Spleen (tissue), 11 donors: Measurements from ENCODE around the gene KIF18B. TPM values are rescaled to one million over a fixed set of nuclear protein-coding genes. Genes with fewer than 3 reads are reported as not detected.
A peak's percentile ranks its signal among the peaks of the same experiment; 100 is the strongest.

Experiments used
- DNase-seq: peaks from one replicate; pipeline ENCODE4 v3.0.0-alpha.2; 2020
- H3K27ac ChIP-seq, 8 donors: fragments of 200-600 bp; sonication (generic) in 7 of 8; 1 replicate in 4 of 8; 2 replicates in 4 of 8; pipeline versions ENCODE4 v1.5.0 to v1.8.0; 2016 to 2021; ENCODE audit warnings: inconsistent platforms in 4 of 8, mild to moderate bottlenecking in 4 of 8, moderate library complexity in 1 of 8
- H3K27me3 ChIP-seq, 7 donors: fragments of 200-600 bp; sonication (generic) in 6 of 7; replicated peaks in 1 of 7; 1 replicate in 4 of 7; 2 replicates in 3 of 7; pipeline versions ENCODE4 v1.5.0 to v1.8.0; 2016 to 2021; ENCODE audit warnings: inconsistent platforms in 3 of 7, mild to moderate bottlenecking in 1 of 7
- H3K36me3 ChIP-seq, 6 donors: fragments of 200-600 bp; sonication (generic) in 5 of 6; 1 replicate in 4 of 6; 2 replicates in 2 of 6; pipeline versions ENCODE4 v1.5.0 to v1.8.0; 2016 to 2021; ENCODE audit warnings: inconsistent platforms in 2 of 6
- H3K4me1 ChIP-seq, 6 donors: fragments of 200-600 bp; sonication (generic) in 5 of 6; 1 replicate in 3 of 6; 2 replicates in 3 of 6; pipeline versions ENCODE4 v1.5.0 to v1.8.0; 2016 to 2021; ENCODE audit warnings: inconsistent platforms in 3 of 6
- H3K4me3 ChIP-seq, 8 donors: fragments of 200-600 bp; sonication (generic) in 7 of 8; 1 replicate in 4 of 8; 2 replicates in 4 of 8; pipeline versions ENCODE4 v1.5.0 to v1.8.0; 2016 to 2021; ENCODE audit warnings: inconsistent platforms in 4 of 8, mild to moderate bottlenecking in 4 of 8, moderate library complexity in 2 of 8
- H3K9me3 ChIP-seq, 8 donors: fragments of 200-600 bp; sonication (generic) in 7 of 8; 1 replicate in 4 of 8; 2 replicates in 4 of 8; pipeline versions ENCODE4 v1.5.0 to v1.8.0; 2016 to 2021; ENCODE audit warnings: inconsistent platforms in 4 of 8
- POLR2A ChIP-seq, 3 donors: fragments of 450-650 bp; IDR thresholded peaks; one replicate each; pipeline ENCODE4 v1.5.1; 2017; ENCODE audit warnings: antibody characterized with exemption in 3 of 3, mild to moderate bottlenecking in 1 of 3
- POLR2AphosphoS5 ChIP-seq, 3 donors: sonication (generic); formaldehyde crosslinking; IDR thresholded peaks; one replicate each; pipeline ENCODE4 v1.5.1; 2017; ENCODE audit warnings: antibody characterized with exemption in 3 of 3
- WGBS, 5 donors: extraction: QIAGEN DNeasy Blood & Tissue Kit in 3 of 5; methylation state at CpG; one replicate each; pipeline versions ENCODE4 v1.1.5 to v1.1.7; 2013 to 2018; 5-methylcytosine and 5-hydroxymethylcytosine counted together
- intact Hi-C: fragments of 100-400 bp; cut with DNase I; formaldehyde crosslinking; loops from one replicate; pipeline ENCODE4 v1.15.0; 2023; ENCODE audit warnings: low total_unique reads
- polyA plus RNA-seq, 3 donors: library from polyadenylated mRNA; stranded (reverse); fragments of 200-250 nt; gene quantifications; one replicate each; pipeline ENCODE4 v1.2.1, GENCODE V29; 2013
- total RNA-seq, 7 donors: library from RNA; depleted of rRNA in 3 of 7; stranded (reverse); fragments of >200 nt in 3 of 7; fragmentation: NEBNext Ultra II Directional in 4 of 7; extraction: Animal tissue kit (Norgen Biotek cat#: 25700) in 4 of 7; gene quantifications; one replicate each; pipeline versions ENCODE4 v1.1.0 to v1.2.1, GENCODE V29; 2016 to 2021
- TF ChIP-seq, protein P1 (sequence below), 11 experiments: fragments of 200-600 bp in 7 of 11; fragments of 450-650 bp in 4 of 11; sonication (generic) in 4 of 11; IDR thresholded peaks in 8 of 11; conservative IDR thresholded peaks in 3 of 11; 1 replicate in 7 of 11; 2 replicates in 4 of 11; pipeline versions ENCODE4 v1.4.0 to v1.8.0; 2016 to 2021; ENCODE audit warnings: antibody characterized with exemption in 11 of 11, inconsistent platforms in 4 of 11, mild to moderate bottlenecking in 1 of 11
- donor health status: healthy with polysubstance abuse.
- donor health status: DM: no; HTN: no; CAD: no; lungs with moderate emphysema.
- donor health status: DM: no; HTN: no; CAD: no.
- donor health status: Bipolar disorder and iron deficiency.
- donor health status: healthy.
- donor health status: DM: no; HTN: no; CAD: no.
- donor health status: DM: yes; HTN: yes; CAD: no.

Gene KIF18B
- total and polyA plus RNA-seq, 10 donors: 0.26 to 5.8 (median 1.9) TPM

DNA sequence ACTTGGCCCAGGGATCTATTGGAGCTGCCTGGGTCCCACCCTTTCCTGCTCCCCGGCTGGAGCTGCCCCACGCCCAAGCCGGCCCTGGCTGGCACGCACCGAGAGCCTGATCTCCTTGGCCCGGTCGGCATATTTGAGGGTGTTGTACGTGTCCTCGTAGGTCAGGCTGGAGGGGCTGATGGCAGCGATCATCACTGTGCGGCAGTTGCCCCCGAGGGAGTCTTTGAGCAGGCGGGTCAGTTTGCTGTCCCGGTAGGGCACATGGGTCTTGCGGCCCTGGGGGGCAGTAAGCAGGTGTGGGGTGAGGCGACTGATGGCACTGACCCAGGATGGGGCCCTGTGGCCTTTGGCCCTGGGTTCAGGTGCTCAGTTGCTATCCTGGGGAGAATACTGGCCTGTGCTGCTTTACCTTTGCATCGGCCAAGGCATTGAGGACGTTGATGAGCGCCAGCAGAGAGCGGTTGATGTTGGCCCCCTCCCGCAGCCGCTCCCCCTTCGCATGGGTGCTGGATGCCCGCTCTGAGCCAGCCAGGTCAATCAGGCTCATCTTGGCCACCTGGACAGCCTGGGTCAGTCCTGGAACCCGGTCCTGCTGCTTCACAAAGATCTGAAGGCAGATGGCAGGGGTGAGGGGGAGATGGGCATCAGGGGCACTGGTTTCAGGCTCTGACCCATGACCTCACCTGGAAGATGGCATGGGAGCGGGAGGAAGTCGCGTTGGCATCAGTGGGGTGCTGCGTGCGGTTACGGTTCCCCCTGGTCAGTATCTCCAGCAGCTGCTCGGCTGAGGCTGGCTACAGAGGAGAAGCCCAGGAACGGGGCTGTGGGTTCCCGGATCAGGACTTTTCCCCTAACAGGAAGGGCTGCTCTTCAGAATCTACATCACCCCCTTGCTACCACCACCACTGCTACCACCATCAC, 13.5 kb downstream of the KIF18B start:
- H3K4me3 ChIP-seq: no peak overlapping the region
- H3K36me3 ChIP-seq: peaks cover 0 to 78% (median 0%) of the 10 kb centered on the region in 6 donors
- peak overlapping the region in 1 of 8 donors; percentile 8 for H3K27ac ChIP-seq
- DNase-seq: peak; percentile 66
- WGBS, 5 donors: 86 to 96% (median 91%) methylated on average over 32 to 34 of the region's 34 CpGs
- H3K27me3 ChIP-seq: no peaks in the 10 kb centered on the region
- no peaks in the 10 kb centered on the region for H3K4me1 ChIP-seq
- H3K9me3 ChIP-seq: peaks cover 0 to 10% (median 7%) of the 10 kb centered on the region in 8 donors
- TF ChIP-seq POLR2A (IDR thresholded peaks at IDR 0.05) (no peak), POLR2AphosphoS5 (IDR thresholded peaks at IDR 0.05) (peak in 2 of 3 donors; percentile 8 to 61)
- intact Hi-C loops: no loop called here

DNA sequence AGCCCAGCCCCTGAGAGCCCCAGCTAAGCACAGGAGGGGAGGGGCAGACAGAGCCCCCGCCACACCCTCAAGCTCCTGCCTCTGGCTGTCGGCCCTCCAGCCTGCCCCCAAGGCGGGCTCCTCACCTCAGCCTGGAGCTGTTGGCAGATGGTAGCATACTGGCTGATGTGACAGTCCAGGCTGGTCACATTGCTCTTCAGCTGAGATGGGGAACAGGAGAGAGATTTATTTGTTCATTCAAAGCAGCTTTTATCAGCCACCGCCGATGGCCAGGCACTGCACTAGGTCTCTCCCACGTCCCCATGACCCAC, 14.8 kb downstream of the KIF18B start:
- no peaks in the 10 kb centered on the region for H3K9me3 ChIP-seq
- no peak for TF ChIP-seq POLR2AphosphoS5 (IDR thresholded peaks at IDR 0.05)
- TF ChIP-seq, protein P1, sequence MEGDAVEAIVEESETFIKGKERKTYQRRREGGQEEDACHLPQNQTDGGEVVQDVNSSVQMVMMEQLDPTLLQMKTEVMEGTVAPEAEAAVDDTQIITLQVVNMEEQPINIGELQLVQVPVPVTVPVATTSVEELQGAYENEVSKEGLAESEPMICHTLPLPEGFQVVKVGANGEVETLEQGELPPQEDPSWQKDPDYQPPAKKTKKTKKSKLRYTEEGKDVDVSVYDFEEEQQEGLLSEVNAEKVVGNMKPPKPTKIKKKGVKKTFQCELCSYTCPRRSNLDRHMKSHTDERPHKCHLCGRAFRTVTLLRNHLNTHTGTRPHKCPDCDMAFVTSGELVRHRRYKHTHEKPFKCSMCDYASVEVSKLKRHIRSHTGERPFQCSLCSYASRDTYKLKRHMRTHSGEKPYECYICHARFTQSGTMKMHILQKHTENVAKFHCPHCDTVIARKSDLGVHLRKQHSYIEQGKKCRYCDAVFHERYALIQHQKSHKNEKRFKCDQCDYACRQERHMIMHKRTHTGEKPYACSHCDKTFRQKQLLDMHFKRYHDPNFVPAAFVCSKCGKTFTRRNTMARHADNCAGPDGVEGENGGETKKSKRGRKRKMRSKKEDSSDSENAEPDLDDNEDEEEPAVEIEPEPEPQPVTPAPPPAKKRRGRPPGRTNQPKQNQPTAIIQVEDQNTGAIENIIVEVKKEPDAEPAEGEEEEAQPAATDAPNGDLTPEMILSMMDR (IDR thresholded peaks at IDR 0.05 in 8 of 11, conservative IDR thresholded peaks at IDR 0.05 in 3 of 11): no peak
- no peak for TF ChIP-seq POLR2A (IDR thresholded peaks at IDR 0.05)
- H3K36me3 ChIP-seq: peaks cover 0 to 85% (median 0%) of the 10 kb centered on the region in 6 donors
- no peak overlapping the region for H3K27ac ChIP-seq
- 83 to 98% (median 90%) methylated on average over 4 to 6 of the region's 6 CpGs for WGBS, 5 donors
- intact Hi-C loops: no loop called here
- no peak overlapping the region for H3K4me3 ChIP-seq
- no peak for DNase-seq
- H3K4me1 ChIP-seq: no peaks in the 10 kb centered on the region
- no peaks in the 10 kb centered on the region for H3K27me3 ChIP-seq

DNA sequence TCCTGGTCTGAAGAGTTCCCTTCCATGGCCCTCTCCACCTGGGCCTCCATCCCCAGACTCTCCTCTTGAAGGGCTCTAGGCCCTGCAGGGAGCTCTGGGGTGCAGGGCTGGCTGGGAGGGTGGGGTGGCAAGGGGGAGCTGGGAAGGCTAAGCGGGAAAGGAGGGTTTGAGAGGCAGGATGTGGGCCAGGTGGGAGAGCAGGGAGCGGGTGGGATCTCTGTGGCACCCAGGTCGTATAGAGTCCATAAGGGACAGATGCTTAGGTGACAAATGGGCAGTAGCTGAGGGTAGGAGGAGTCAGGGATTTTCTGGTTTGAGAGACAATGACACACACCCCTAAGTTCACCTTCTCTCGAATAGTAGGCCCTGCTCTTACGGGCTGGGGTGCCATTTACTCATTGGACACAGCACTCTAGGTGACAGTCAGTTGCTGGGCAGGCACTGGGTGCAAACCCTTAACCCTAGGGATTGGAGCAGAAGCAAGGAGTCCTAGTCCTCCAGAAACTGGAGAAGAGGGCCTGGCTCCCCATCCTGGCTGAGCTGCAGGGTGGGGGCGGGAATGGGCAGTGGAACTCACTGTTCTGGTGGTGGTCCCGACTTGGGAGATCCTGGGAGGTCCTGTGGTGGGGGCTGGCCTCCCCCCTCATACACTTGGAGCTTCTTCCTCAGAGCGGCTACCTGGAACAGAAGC, 15.3 kb downstream of the KIF18B start:
- peak; percentile 39 for DNase-seq
- Histone ChIP-seq H3K9me3 (no peaks in the 10 kb centered on the region), H3K4me1 (no peaks in the 10 kb centered on the region), H3K27me3 (no peaks in the 10 kb centered on the region), H3K4me3 (no peak overlapping the region), H3K27ac (no peak overlapping the region), H3K36me3 (peaks cover 0 to 90% (median 0%) of the 10 kb centered on the region in 6 donors)
- 85 to 98% (median 95%) methylated on average over 7 to 8 of the region's 8 CpGs for WGBS, 5 donors
- TF ChIP-seq, protein P1 (IDR thresholded peaks at IDR 0.05 in 8 of 11, conservative IDR thresholded peaks at IDR 0.05 in 3 of 11): no peak
- TF ChIP-seq POLR2A (IDR thresholded peaks at IDR 0.05): no peak
- intact Hi-C loops: no loop called here

DNA sequence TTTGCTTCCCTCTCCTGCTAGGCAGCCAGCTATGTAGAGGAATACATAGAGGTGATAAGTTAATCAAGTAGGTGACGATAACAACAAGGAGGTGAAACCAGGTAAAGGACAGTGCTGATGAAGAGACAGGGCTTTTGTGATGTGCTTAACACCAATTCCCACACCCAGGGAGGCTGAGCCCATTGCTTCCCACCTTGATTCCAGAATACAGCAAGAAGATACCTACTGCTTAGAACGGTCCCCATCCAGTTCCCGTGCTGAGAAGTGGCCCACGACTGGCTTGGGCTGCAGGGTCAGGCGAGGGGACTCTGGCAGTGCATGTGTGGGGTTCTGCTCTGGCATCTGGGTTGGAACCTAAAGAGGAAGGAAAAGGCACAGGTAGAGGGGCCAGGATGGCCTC, 16.2 kb downstream of the KIF18B start:
- Histone ChIP-seq H3K27me3 (no peaks in the 10 kb centered on the region), H3K9me3 (no peaks in the 10 kb centered on the region), H3K4me1 (no peaks in the 10 kb centered on the region), H3K4me3 (no peak overlapping the region), H3K36me3 (peaks cover 0 to 99% (median 0%) of the 10 kb centered on the region in 6 donors), H3K27ac (no peak overlapping the region)
- WGBS, 5 donors: 92 to 99% (median 96%) methylated on average over 5 of the region's 5 CpGs
- intact Hi-C loops: no loop called here
- TF ChIP-seq POLR2A (IDR thresholded peaks at IDR 0.05): no peak
- TF ChIP-seq, protein P1 (IDR thresholded peaks at IDR 0.05 in 8 of 11, conservative IDR thresholded peaks at IDR 0.05 in 3 of 11): no peak
- no peak for TF ChIP-seq POLR2AphosphoS5 (IDR thresholded peaks at IDR 0.05)
- peak; percentile 11 for DNase-seq
